Uterus (tissue), 2 donors: ENCODE data around the gene GSTM4.
"Not testable (repeated sequence)": the region's sequence is repeated elsewhere in the genome, so short reads cannot be mapped to it uniquely, and the experiment has no call there.

ENCODE experiments used
- POLR2A ChIP-seq, 2 donors: fragments of 450-650 bp; IDR thresholded peaks; one replicate each; pipeline ENCODE4 v1.6.1; 2016; ENCODE audit warnings: antibody characterized with exemption in 2 of 2, mild to moderate bottlenecking in 1 of 2, moderate library complexity in 1 of 2
- TF ChIP-seq, protein P1 (sequence below), 4 experiments: fragments of 200-600 bp in 2 of 4; fragments of 450-650 bp in 2 of 4; sonication (generic) in 2 of 4; IDR thresholded peaks; one replicate each; pipeline ENCODE4 v1.5.1; 2016 to 2019; ENCODE audit warnings: antibody characterized with exemption in 4 of 4, mild to moderate bottlenecking in 2 of 4, moderate library complexity in 1 of 4

DNA sequence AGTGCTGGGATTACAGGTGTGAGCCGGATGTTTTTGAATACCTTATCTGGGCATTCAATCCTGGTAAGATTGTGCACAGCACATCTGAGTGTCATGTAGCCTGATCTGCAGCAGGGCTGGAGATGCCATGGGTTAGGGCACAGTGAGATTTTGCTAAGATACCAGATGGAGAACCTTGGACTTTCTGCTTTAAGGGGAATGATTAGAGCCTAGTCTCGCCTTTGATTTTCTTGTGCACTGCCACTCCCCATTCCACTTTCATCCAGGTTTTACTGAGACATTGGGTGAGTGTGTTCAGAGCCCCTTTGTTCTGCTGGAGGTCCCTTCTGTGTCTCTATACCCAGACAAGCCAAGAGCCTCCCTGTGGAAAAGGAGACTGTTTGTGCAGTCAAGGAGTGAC lies 18.0 kb downstream of the GSTM4 start:
- TF ChIP-seq, protein P1, sequence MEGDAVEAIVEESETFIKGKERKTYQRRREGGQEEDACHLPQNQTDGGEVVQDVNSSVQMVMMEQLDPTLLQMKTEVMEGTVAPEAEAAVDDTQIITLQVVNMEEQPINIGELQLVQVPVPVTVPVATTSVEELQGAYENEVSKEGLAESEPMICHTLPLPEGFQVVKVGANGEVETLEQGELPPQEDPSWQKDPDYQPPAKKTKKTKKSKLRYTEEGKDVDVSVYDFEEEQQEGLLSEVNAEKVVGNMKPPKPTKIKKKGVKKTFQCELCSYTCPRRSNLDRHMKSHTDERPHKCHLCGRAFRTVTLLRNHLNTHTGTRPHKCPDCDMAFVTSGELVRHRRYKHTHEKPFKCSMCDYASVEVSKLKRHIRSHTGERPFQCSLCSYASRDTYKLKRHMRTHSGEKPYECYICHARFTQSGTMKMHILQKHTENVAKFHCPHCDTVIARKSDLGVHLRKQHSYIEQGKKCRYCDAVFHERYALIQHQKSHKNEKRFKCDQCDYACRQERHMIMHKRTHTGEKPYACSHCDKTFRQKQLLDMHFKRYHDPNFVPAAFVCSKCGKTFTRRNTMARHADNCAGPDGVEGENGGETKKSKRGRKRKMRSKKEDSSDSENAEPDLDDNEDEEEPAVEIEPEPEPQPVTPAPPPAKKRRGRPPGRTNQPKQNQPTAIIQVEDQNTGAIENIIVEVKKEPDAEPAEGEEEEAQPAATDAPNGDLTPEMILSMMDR (IDR thresholded peaks at IDR 0.05) = not testable (repeated sequence)
- TF ChIP-seq POLR2A (IDR thresholded peaks at IDR 0.05) = not testable (repeated sequence)
